ENCODE measurements around the gene OPHN1. TPM values are rescaled to one million over a fixed set of nuclear protein-coding genes. Genes with fewer than 3 reads are reported as not detected.

The OPHN1 gene
- total and polyA plus RNA-seq, 2 donors (not counting 3 experiments of a cell fraction or from before 2014, with no cell fraction given): 3.9 to 6.7 TPM

DNA sequence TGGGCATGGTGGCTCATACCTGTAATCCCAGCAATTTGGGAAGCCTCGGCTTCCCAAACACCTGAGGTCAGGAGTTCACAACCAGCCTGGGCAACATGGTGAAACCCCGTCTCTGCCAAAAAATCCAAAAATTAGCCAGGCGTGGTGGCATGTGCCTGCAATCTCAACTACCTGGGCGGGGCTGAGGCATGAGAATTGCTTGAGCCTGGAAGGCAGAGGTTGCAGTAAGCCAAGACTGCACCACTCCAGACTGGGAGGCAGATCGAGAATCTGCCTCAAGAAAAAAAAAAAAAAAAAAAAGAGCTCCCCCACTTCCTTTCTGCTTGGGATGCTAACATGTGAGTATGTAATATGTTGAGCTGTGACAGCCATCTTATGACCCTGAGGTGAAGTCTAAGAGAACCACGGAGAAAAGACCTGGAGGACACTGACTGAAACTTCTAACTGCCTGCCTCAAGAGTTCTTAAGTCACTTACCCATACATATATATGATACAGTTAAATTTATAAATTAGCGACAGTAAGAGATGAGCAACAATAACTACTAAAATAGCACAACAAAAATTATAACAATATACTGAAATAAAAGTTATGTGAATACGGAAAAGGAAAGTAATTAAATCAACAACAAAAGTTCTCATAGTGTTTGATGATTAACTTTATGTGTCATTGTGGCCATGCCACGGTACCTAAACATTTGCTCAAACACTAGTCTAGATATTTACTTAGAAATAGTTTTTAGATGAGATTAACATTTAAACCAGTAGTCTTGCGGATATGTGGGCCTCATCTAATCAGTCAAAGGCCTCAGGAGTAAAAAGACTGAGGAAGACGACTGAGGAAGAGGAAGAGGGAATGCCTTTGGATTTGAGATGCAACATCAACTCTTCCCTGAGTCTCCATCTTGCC, 178.3 kb downstream of the OPHN1 start:
- Histone ChIP-seq H2AFZ (ENCODE audit: low read depth, low read length) (no peak overlapping the region), H3K4me1 (ENCODE audit: control insufficient read depth, extremely low read depth, insufficient read depth, low read length) (peaks cover 20% of the 10 kb centered on the region), H3K36me3 (ENCODE audit: control insufficient read depth in 2 of 2, extremely low read depth in 1 of 2, insufficient read depth in 2 of 2, low read length in 2 of 2) (no peaks in the 10 kb centered on the region), H4K20me1 (replicated peaks; ENCODE audit: control insufficient read depth, extremely low read depth, insufficient read depth, low read length) (no peaks in the 10 kb centered on the region), H3K9me1 (replicated peaks; ENCODE audit: control insufficient read depth, extremely low read depth, insufficient read depth, low read length) (no peaks in the 10 kb centered on the region), H3K4me2 (ENCODE audit: insufficient read depth, low read length) (no peak overlapping the region), H3K27me3 (ENCODE audit: control insufficient read depth in 2 of 2, insufficient read depth in 2 of 2, low read length in 2 of 2) (no peaks in the 10 kb centered on the region), H3K9ac (replicated peaks; ENCODE audit: extremely low read depth, insufficient read depth, low read length) (no peak overlapping the region), H3K9me3 (replicated peaks; ENCODE audit: control insufficient read depth, insufficient read depth, low read length) (no peaks in the 10 kb centered on the region), H3K27ac (ENCODE audit: insufficient read depth, low read depth, low read length) (no peak overlapping the region), H3K79me2 (ENCODE audit: control insufficient read depth, insufficient read depth, low read length) (no peaks in the 10 kb centered on the region), H3K4me3 (replicated peaks in 1 of 3; ENCODE audit: insufficient read depth in 1 of 3, low read depth in 1 of 3, low read length in 3 of 3) (no peak overlapping the region)
- no TSS peak for BruUV-seq (replicated peaks)
- ChIA-PET POLR2A (no interaction called here), CTCF (no interaction called here)
- FAIRE-seq (no peak), DNase-seq (ENCODE audit: low read depth, low spot score) (no peak)
- TF ChIP-seq FOS (IDR thresholded peaks at IDR 0.05; ENCODE audit: borderline replicate concordance, insufficient read depth, low read length): no peak
- TF ChIP-seq POLR2AphosphoS5 (IDR thresholded peaks at IDR 0.05; ENCODE audit: insufficient read depth, low read depth, low read length): no peak
- TF ChIP-seq EZH2 (IDR thresholded peaks at IDR 0.05; ENCODE audit: borderline replicate concordance, low read depth, low read length, severe bottlenecking): no peak
- no peak for TF ChIP-seq MYC (IDR thresholded peaks at IDR 0.05; ENCODE audit: low read depth, low read length)
- TF ChIP-seq GATA2 (IDR thresholded peaks at IDR 0.05; ENCODE audit: insufficient read depth, insufficient read length, low read depth, low read length): no peak
- no peak for TF ChIP-seq JUN (IDR thresholded peaks at IDR 0.05; ENCODE audit: borderline replicate concordance, insufficient read depth, insufficient read length, low read depth)
- TF ChIP-seq CTCF (IDR thresholded peaks at IDR 0.05; ENCODE audit: extremely low read depth in 1 of 2, insufficient read depth in 1 of 2, low read depth in 1 of 2, low read length in 2 of 2): no peak
- TF ChIP-seq POLR2A (IDR thresholded peaks at IDR 0.05; ENCODE audit: low read depth, low read length): no peak
- no peak for TF ChIP-seq MAX (IDR thresholded peaks at IDR 0.05; ENCODE audit: insufficient read depth, insufficient read length)
- dilution Hi-C loops (cut with MboI; ENCODE audit: extremely low pct_ligation_motif_present, low sequenced_read_pairs): no loop called here
- intact Hi-C loops (cut with micrococcal nuclease): no loop called here

Data from endothelial cell of umbilical vein (primary cell).